CD4-positive, alpha-beta T cell (primary cell): Measurements from ENCODE around the gene B3GNT2. TPM values are rescaled to one million over a fixed set of nuclear protein-coding genes. Genes with fewer than 3 reads are reported as not detected.
A peak's percentile ranks its signal among the peaks of the same experiment; 100 is the strongest.
"Not testable (repeated sequence)": the region's sequence is repeated elsewhere in the genome, so short reads cannot be mapped to it uniquely, and the experiment has no call there.

ENCODE experiments used
- ATAC-seq: fragments of 200-7000 bp; cut with Tn5 transposase; one replicate; pipeline ENCODE4 v1.10.0; 2022; ENCODE audit warnings: mild to moderate bottlenecking; ENCODE audit not compliant: poor library complexity
- CTCF ChIA-PET: fragments of 350-600 bp; sonication (Branson Sonifier 250); formaldehyde crosslinking; loops from one replicate; lab custom pipeline; 2021; ENCODE audit warnings: antibody characterized with exemption, inconsistent platforms; lab: Charles Lee
- POLR2A ChIA-PET: fragments of 350-600 bp; sonication (Branson Sonifier 250); formaldehyde crosslinking; loops from one replicate; lab custom pipeline; 2021; ENCODE audit warnings: antibody characterized with exemption, inconsistent platforms; lab: Charles Lee
- DNase-seq, 14 experiments: peaks; one replicate each; pipeline ENCODE4 v3.0.0-alpha.2; 2013 to 2020; ENCODE audit warnings: mixed read lengths in 2 of 14
- H3K27ac ChIP-seq, 2 donors: one replicate each; pipeline versions ENCODE4 v1.5.1 to v1.7.0; 2013; ENCODE audit warnings: low read length in 2 of 2, low read depth in 1 of 2, mild to moderate bottlenecking in 1 of 2
- H3K27me3 ChIP-seq, 2 experiments: 1 replicate in 1 of 2; 2 replicates in 1 of 2; pipeline versions ENCODE4 v1.6.1 to v1.7.0; 2013; ENCODE audit warnings: low read length in 2 of 2, control low read depth in 1 of 2, mild to moderate bottlenecking in 1 of 2, moderate library complexity in 1 of 2; ENCODE audit not compliant: insufficient read depth in 2 of 2, control insufficient read depth in 1 of 2
- H3K36me3 ChIP-seq: one replicate; pipeline ENCODE4 v1.6.1; 2013; ENCODE audit warnings: low read length, control low read depth; ENCODE audit not compliant: insufficient read depth
- H3K4me1 ChIP-seq: one replicate; pipeline ENCODE4 v1.6.1; 2013; ENCODE audit warnings: low read length, control low read depth; ENCODE audit not compliant: insufficient read depth
- H3K4me3 ChIP-seq: one replicate; pipeline ENCODE4 v1.5.1; 2013; ENCODE audit warnings: mild to moderate bottlenecking, low read length, moderate library complexity
- H3K9me3 ChIP-seq, 2 experiments: 1 replicate in 1 of 2; 2 replicates in 1 of 2; pipeline versions ENCODE4 v1.6.1 to v1.7.0; 2013; ENCODE audit warnings: low read length in 2 of 2, mild to moderate bottlenecking in 2 of 2, control low read depth in 1 of 2, moderate library complexity in 1 of 2; ENCODE audit not compliant: control insufficient read depth in 1 of 2, insufficient read depth in 1 of 2
- H3K27ac Mint-ChIP-seq: one replicate; pipeline ENCODE4 v1.8.0; 2020; ENCODE audit warnings: mixed read lengths
- H3K27me3 Mint-ChIP-seq: one replicate; pipeline ENCODE4 v1.8.0; 2021; ENCODE audit warnings: mixed read lengths
- H3K36me3 Mint-ChIP-seq: one replicate; pipeline ENCODE4 v1.8.0; 2021; ENCODE audit warnings: low read depth, mixed read lengths
- H3K4me1 Mint-ChIP-seq: one replicate; pipeline ENCODE4 v1.8.0; 2021; ENCODE audit warnings: low read depth, mixed read lengths
- H3K4me3 Mint-ChIP-seq: one replicate; pipeline ENCODE4 v1.8.0; 2020; ENCODE audit warnings: mild to moderate bottlenecking, mixed read lengths
- H3K9me3 Mint-ChIP-seq: one replicate; pipeline ENCODE4 v1.8.0; 2020; ENCODE audit warnings: mixed read lengths
- intact Hi-C, 2 experiments: fragments of 100-400 bp; cut with DNase I in 1 of 2; cut with micrococcal nuclease in 1 of 2; formaldehyde crosslinking; loops; one replicate each; pipeline versions ENCODE4 v1.15.1 to v1.9.0; 2023 to 2025; cut with DNase I, micrococcal nuclease
- total RNA-seq, 174 experiments: library from RNA in 2 of 174; stranded (reverse) in 2 of 174; gene quantifications; one replicate each; pipeline ENCODE4 v1.2.3 and lab custom pipeline; 2021 to 2026
- TF ChIP-seq, protein P1 (sequence below): fragments of 200-600 bp; IDR thresholded peaks from one replicate; pipeline ENCODE4 v1.8.0; 2022; ENCODE audit warnings: antibody characterized with exemption, mild to moderate bottlenecking

The B3GNT2 gene
- total RNA-seq, 2 experiments from 2014 or later = 47.7 TPM

DNA sequence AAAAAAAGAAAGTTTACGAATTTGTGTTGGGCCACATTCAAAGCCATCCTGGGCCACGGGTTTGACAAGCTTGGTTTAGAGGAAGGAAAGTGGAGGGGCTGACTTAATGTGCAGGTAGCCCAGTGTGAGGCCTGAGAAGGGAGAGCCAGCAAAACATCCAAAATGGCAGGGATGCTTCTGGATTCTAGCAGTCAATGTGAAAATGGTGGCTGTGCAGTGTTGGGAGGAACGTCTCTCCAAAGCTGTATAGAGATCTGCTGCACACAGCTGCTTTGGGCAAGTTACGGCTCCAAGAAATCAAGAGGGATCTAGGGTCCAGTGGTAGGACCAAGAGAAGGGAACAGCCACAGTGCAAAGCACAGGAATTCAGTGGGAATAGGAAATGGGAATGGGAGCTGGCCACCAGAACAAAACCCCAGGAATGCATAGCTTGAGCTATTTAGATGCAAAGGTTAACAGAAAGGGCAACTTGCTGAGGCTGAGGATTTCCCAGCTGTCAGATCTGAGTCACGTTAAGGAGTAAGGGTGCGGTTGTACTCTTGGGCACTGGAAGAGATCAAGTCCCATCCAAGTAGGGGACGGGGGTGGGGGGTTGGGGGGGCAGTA lies 70.6 kb downstream of the B3GNT2 start:
- H3K27me3 Mint-ChIP-seq = no peaks in the 10 kb centered on the region
- no peaks in the 10 kb centered on the region for H3K4me1 Mint-ChIP-seq
- Histone ChIP-seq H3K4me3 (no peak overlapping the region), H3K9me3 (peaks cover 0 to 4% of the 10 kb centered on the region in 2 experiments), H3K36me3 (no peaks in the 10 kb centered on the region), H3K4me1 (no peaks in the 10 kb centered on the region), H3K27me3 (no peaks in the 10 kb centered on the region), H3K27ac (no peak overlapping the region)
- no peak overlapping the region for H3K4me3 Mint-ChIP-seq
- no peak overlapping the region for H3K27ac Mint-ChIP-seq
- ChIA-PET POLR2A (no interaction called here), CTCF (interaction anchor here (0.7 kb wide), 1 partner anchor 227 kb away, joined by 3 read pairs; no protein-coding TSS in a partner anchor)
- no peak for ATAC-seq
- DNase-seq = no peak
- no peaks in the 10 kb centered on the region for H3K36me3 Mint-ChIP-seq
- TF ChIP-seq, protein P1, sequence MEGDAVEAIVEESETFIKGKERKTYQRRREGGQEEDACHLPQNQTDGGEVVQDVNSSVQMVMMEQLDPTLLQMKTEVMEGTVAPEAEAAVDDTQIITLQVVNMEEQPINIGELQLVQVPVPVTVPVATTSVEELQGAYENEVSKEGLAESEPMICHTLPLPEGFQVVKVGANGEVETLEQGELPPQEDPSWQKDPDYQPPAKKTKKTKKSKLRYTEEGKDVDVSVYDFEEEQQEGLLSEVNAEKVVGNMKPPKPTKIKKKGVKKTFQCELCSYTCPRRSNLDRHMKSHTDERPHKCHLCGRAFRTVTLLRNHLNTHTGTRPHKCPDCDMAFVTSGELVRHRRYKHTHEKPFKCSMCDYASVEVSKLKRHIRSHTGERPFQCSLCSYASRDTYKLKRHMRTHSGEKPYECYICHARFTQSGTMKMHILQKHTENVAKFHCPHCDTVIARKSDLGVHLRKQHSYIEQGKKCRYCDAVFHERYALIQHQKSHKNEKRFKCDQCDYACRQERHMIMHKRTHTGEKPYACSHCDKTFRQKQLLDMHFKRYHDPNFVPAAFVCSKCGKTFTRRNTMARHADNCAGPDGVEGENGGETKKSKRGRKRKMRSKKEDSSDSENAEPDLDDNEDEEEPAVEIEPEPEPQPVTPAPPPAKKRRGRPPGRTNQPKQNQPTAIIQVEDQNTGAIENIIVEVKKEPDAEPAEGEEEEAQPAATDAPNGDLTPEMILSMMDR = no peak
- no peaks in the 10 kb centered on the region for H3K9me3 Mint-ChIP-seq
- intact Hi-C loops = no loop called here

DNA sequence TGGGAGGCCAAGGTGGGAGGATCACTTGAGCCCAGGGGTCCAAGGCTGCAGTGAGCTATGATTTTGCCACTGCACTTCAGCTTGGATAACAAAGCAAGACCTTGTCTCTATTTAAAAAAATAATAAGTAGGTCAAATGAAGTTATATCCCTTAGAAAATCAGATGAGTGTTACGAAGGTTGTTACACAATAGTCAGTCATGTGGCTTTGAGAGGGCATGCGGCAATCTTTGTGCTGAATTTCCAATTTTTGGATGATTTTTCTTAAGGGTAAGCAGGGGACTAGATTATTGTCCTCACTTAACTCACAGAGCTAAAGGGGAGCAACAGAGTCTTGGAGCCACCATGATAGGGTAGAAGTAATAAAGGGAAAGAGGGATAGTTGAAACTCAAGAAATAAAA lies 71.8 kb downstream of the B3GNT2 start:
- Histone ChIP-seq H3K27ac (no peak overlapping the region), H3K4me1 (no peaks in the 10 kb centered on the region), H3K9me3 (peaks cover 0 to 4% of the 10 kb centered on the region in 2 experiments), H3K27me3 (no peaks in the 10 kb centered on the region), H3K36me3 (no peaks in the 10 kb centered on the region), H3K4me3 (no peak overlapping the region)
- Mint-ChIP-seq H3K36me3 (no peaks in the 10 kb centered on the region), H3K27ac (no peak overlapping the region), H3K4me1 (no peaks in the 10 kb centered on the region), H3K27me3 (no peaks in the 10 kb centered on the region), H3K4me3 (no peak overlapping the region), H3K9me3 (no peaks in the 10 kb centered on the region)
- CTCF ChIA-PET = no interaction called here
- POLR2A ChIA-PET = no interaction called here
- peak in 2 of 14 experiments; percentile 9 to 22 for DNase-seq
- intact Hi-C loops = no loop called here
- ATAC-seq = no peak
- TF ChIP-seq, protein P1 = no peak

DNA sequence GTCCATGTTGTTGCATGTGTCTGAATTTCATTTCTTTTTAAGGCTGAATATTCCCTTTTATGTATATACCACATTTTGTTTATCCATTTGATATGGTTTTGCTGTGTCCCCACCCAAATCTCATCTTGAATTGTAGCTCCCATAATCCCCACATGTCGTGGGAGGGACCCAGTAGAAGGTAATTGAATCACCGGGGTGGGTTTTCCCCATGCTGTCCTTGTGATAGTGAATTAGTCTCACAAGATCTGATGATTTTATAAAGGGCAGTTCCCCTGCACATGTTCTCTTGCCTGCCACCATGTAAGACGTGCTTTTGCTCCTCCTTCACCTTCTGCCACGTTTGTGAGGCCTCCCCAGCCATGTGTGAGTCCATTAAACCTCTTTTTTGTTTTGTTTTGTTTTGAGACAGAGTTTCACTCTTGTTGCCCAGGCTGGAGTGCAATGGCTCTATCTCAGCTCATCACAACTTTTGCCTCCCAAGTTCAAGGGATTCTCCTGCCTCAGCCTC lies 72.8 kb downstream of the B3GNT2 start:
- H3K27ac Mint-ChIP-seq, H3K27me3 ChIP-seq, CTCF ChIA-PET, H3K36me3 Mint-ChIP-seq, H3K36me3 ChIP-seq, H3K27ac ChIP-seq, H3K4me1 Mint-ChIP-seq, H3K9me3 Mint-ChIP-seq, H3K4me1 ChIP-seq, H3K27me3 Mint-ChIP-seq, H3K4me3 Mint-ChIP-seq, intact Hi-C loops, H3K9me3 ChIP-seq, POLR2A ChIA-PET, DNase-seq, H3K4me3 ChIP-seq, ATAC-seq: not testable (repeated sequence)

DNA sequence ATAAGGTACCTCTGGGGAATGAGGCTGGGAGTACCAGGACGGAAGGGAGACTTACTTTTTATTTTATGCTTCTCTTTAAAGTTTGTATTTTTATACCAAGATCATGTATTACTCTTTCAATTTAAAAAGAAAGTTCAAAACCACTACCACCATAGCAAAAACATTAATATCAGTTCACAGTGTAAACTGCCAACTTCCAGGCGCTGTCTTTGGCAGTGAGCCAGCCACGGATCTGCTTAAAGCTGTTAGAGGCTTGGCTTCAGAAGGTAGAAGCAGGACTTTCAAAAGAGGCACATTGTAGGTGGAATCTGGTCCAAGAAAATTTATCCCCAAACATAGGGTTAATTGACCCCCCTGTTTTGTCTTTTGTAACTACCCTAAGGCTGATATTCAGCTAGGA lies 74.8 kb downstream of the B3GNT2 start:
- Histone ChIP-seq H3K36me3 (no peaks in the 10 kb centered on the region), H3K4me1 (no peaks in the 10 kb centered on the region), H3K27me3 (no peaks in the 10 kb centered on the region), H3K27ac (no peak overlapping the region), H3K9me3 (peaks cover 0 to 4% of the 10 kb centered on the region in 2 experiments), H3K4me3 (no peak overlapping the region)
- POLR2A ChIA-PET = no interaction called here
- H3K36me3 Mint-ChIP-seq = no peaks in the 10 kb centered on the region
- intact Hi-C loops = no loop called here
- no peaks in the 10 kb centered on the region for H3K27me3 Mint-ChIP-seq
- no peak for DNase-seq
- TF ChIP-seq, protein P1 = no peak
- CTCF ChIA-PET = no interaction called here
- no peak overlapping the region for H3K4me3 Mint-ChIP-seq
- H3K27ac Mint-ChIP-seq = no peak overlapping the region
- no peaks in the 10 kb centered on the region for H3K4me1 Mint-ChIP-seq
- no peak for ATAC-seq
- no peaks in the 10 kb centered on the region for H3K9me3 Mint-ChIP-seq
